Measurements from ENCODE around the gene LEO1.
"Not testable (repeated sequence)": the region's sequence is repeated elsewhere in the genome, so short reads cannot be mapped to it uniquely, and the experiment has no call there.

Gene LEO1

GRCh38 chr15:52003089-52003488 is 31.5 kb upstream of the LEO1 start:
- not testable (repeated sequence) for DNase-seq

DNA sequence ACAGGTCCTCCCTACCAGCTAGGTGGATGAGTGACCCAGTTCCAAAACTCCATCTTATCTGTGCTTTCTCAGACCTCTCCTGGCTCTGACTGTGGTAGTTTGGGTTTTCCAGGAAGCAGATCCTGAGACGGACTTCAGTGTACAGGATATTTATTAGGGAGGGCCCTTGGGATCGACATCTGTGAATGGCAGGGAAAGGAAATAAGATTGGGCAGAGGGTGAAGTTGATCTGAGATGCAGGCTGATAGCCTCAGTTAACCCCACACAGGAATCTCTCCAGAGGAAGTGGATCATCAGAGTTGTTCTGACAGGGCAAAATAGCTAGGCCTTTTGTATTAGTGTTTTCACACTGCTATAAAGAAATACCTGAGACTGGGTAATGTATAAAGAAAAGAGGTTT is 30.8 kb upstream of the LEO1 start:
- no peak for DNase-seq

- no peak for DNase-seq
These were observed 21.4 kb upstream of the LEO1 start for GRCh38 chr15:51992953-51993352.

DNA sequence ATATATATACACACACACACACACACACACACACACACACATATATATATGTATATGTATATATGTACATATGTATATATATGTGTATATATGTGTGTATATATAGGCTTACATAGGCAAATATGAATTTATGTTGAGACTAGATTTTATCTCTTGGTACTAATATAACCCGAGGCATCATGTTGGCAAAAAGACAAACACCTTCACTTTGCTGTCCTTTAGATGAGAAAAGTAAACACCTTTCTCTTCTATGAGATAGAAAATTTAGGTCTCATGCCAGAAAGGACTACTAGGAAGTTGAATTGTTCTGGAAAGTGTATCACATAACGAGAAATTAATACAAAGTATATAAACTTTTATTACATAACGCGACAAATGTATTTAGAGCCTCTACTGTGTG is 19.6 kb upstream of the LEO1 start:
- DNase-seq: no peak

DNA sequence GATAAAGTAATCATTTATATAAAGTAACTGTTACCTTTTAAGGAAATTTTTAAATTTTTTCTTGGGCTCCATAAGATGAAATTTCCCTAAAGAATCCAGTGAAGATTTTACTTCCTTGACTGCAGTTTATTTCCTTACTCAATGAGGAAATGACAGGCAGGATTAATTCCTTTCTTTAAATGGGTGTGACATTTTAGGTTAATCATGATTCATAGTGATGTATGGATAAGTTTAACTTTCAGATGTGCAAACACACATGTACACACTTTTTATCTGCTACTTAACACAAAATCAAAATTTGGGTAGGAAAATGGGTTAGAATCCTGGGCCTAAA is 11.2 kb upstream of the LEO1 start:
- no peak for DNase-seq

GRCh38 chr15:51982013-51982769 is 10.6 kb upstream of the LEO1 start:
- DNase-seq: no peak

GRCh38 chr15:51973775-51974174 is 2.2 kb upstream of the LEO1 start:
- DNase-seq: no peak

- DNase-seq: no peak
These were observed 1.6 kb upstream of the LEO1 start for GRCh38 chr15:51973220-51973619.

DNA sequence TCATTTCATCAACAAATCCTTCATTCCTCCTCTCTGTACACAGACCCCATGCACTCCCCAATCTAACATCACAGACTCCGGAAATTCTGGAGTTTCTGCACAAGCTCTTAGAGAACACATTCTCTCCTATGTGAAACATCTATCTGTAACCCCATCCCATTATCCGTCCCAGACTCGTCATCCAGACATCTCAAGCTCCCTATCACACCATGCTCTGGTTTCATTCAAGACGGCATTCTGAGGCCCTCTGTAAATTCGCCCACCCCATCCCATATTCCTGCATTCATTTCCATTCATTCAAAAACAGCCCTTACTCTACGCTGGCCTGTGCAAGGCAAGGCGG is 575 bp downstream of the LEO1 start:
- no peak for DNase-seq

DNA sequence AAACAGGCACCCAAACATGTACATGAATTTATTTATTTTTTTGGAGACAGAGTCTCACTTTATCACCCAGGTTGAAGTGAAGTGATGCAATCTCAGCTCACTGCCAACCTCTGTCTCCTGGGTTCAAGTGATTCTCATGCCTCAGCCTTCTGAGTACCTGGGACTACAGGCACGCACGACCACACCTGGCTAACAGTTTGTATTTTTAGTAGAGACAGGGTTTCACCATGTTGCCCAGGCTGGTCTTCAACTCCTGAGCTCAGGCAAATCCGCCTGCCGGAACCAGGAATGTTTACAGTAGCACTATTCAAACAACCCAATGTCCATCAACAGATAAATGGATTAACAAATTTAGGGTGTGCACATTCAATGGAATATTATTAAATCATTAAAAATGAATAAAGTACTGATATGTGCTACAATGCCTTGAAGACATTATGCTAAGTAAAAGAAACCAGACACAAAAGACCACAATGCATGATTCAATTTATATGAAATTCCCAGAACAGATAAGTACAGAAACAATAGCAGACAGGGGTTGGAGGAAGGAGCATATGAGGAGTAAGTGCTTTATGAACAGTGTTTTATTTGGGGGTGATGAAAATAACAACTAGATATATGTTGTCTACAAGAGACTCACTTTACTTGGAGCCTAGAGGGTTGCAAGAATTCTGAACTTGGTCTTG is 1.3 kb downstream of the LEO1 start:
- no peak for DNase-seq

DNA sequence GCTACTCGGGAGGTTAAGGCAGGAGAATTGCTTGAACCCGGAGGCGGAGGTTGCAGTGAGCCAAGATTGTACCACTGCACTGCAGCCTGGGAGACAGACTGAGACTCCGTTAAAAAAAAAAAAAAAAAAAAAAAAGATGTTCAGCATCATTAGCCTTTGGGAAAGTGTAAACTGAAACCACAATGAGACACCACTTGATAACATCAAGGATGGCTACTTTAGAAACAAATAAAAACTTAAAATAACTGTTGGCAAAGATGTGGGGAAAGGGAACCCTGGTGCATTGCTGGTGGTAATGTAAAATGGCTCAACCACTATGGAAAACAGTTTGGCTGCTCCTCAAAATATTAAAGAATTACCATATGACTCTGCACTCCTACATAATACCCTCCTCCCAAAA is 1.9 kb downstream of the LEO1 start:
- DNase-seq: no peak

DNA sequence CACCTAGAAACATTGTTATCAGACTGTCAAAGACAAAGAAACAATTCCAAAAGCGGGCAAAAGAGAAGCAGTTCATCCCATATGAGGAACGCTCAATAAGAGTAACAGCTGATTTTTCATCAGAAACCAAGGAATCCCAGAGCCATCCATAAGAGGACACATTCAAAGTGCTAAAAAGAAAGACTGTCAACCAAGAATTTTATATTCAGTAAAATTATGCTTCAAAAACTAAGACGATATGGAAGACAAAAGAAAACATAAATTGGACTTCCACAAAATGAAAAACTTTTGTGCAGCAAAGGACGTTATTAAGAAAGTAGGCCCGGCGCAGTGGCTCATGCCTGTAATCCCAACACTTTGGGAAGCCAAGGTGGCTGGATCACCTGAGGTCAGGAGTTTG is 4.0 kb downstream of the LEO1 start:
- no peak for DNase-seq

DNA sequence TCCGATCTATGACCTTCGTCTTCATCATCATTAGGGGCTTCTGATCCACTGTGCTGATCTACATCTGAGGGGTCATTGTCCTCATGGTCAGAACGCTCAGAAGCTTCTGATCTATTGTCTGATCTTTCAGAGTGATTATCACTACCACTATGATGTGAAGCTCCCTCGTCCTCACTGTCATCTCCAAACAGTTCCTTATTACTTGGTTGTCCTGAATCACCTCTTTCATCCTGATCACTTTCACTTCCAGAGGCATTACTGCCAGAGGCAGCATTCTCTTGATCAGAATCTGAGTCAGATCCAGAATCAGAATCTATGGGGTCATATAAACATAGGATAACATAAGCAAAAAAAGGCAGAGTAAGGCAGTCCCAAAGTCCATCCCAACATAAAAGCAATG is 5.4 kb downstream of the LEO1 start:
- DNase-seq: no peak

- DNase-seq: no peak
These were observed 5.9 kb downstream of the LEO1 start for GRCh38 chr15:51965691-51966090.

GRCh38 chr15:51955504-51955903 is 16.1 kb downstream of the LEO1 start:
- no peak for DNase-seq

DNA sequence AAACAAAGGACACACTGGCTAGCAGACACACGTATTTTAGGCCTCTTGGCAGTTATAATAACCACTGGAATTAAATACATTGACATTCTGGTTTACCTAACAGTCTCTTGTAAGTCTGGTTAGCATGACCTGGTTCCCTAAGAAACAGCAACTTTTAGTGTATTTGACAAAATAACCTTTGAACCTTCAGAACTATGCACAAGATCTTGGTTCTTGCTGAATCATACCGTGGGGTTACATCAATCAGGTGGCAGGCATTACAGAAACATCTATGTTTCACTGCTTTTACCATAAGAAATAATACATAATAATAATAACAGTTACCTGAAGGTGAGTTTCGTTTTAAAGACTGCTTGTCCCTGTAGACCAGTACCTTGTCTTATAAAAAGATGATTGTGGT is 18.8 kb downstream of the LEO1 start:
- DNase-seq: no peak

GRCh38 chr15:51947124-51947523 is 24.5 kb downstream of the LEO1 start:
- no peak for DNase-seq

DNA sequence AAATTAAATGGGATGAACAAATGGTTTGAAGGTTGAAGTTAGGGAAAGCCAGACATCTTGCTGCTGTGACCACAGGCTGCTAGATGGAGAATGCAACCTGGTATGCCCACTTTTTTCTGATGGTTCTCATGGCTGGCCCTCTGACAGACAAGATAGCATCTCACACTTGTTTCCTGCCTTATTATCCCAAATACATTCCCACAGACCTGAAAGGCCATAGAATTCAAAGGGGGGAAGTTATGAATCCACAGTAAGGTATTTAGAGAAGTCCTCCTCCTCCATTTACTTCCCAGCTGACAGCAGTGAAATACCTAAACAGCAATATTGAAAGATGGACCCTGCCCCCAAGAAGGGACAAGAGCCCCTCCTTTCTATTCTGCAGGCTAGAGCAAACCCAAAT is 32.4 kb downstream of the LEO1 start:
- DNase-seq: no peak

GRCh38 chr15:51938286-51938685 is 33.3 kb downstream of the LEO1 start:
- no peak for DNase-seq

DNA sequence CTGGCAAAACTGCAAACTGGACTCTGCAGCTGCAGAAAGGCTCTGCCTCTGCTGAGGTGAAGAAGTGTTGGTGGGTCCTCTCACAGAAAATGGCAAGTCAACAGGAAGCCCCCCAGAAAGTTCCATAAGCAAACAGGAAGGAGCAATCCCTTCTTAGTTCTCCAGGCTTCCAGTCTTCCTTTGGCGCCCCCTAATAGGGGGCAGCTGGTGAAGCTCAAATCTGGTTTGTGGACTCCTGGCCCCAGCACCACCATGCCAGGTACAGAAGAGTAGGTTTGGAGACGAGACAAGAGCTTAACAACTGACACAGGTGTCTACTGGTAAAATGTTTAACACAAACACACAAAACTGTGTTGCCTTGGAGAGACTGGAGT is 35.5 kb downstream of the LEO1 start:
- no peak for DNase-seq

DNA sequence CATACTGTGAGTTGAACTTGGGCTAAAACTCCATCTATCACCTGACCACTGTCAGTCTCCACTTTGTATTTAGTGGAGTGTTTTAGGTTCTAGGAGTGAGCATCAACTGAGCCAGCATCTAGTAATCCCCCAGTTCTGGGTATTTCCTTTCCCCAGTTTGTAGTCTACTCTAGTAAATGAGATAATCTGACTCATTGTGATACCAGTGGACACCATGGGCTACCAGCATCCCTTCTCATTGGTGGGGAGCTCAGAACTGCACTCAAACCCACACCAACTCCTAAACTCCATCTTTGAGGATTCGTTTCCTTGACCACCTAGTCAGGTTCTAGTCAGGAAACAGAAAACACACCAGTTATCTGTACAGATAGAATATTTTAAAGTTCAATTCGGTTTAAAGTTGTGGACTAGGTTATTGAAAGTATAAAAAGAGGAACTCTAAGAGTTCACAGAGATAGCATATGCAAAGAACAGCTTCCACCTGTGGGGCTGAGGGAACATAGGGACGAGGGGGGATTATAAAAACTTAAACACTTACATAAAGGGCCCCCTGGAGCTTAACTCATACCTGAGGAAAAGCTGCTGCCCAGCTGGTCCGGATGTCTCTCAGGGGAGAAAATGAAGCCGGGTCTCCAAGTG is 36.0 kb downstream of the LEO1 start:
- no peak for DNase-seq

- no peak for DNase-seq
These were observed 39.4 kb downstream of the LEO1 start for GRCh38 chr15:51932161-51932560.

DNA sequence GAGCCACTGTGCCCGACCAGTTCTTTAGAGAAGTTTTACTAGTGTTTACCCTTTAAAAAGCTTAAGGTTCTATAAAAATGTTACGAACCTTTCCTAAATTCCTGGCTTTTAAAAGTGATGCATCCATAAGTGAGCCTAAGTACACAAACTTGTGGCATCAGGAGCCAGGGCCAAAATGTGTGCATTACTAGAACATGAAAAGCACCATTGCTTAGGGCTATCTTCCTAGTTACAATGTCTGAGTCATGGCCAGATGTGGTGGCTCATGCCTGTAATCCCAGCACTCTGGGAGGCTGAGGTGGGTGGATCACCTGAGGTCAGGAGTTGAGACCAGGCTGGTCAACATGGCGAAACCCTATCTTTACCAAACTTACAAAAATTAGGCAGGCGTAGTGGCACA is 39.9 kb downstream of the LEO1 start:
- no peak for DNase-seq

DNA sequence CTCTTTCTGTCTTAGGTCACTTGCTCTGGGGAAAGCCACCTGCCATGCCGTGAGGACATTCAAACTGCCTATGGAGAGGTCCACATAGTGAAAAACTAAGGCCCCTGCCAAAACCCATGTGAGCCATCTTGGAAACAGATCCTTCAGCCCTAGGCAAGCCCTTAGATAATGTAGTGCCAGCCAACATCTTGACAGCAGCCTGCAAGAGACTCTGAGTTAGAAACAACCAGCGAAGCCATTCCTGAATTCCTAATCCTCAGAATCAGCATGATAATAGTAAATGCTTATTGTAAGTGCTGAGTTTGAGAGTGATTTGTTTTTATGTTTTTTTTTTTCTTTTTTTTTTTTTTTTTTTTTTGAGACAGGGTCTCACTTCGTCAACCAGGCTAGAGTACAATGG is 40.6 kb downstream of the LEO1 start:
- no peak for DNase-seq

DNA sequence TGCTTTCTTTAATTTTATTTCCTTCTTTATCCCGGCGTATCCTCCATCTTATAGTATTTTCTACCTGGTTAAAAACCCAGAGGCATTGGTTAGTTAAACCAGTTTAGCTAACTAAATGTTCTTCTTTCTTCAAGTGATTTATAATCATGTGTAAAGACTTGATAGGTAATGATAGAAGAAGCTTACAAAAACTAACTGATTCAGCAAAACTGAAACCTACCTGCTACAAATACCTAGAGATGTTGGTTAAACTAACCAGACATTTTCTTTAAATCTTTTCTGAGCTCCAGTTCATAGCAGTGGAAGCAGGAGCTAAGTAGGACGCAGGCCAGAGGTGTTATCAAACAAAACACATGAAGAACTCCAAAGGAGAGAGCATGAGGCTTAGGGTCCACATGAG is 44.8 kb downstream of the LEO1 start:
- DNase-seq: no peak
